ENCODE results near the gene DGKI. TPM values are rescaled to one million over a fixed set of nuclear protein-coding genes. Genes with fewer than 3 reads are reported as not detected.

The DGKI gene
- polyA plus RNA-seq, 3 donors from 2014 or later: not detected

- H3K4me1 Mint-ChIP-seq: no peaks in the 10 kb centered on the region
- H3K4me3 Mint-ChIP-seq: no peak overlapping the region
- no peak overlapping the region for H3K27ac Mint-ChIP-seq
- H3K27me3 Mint-ChIP-seq (ENCODE audit: low read depth in 3 of 3): peaks cover 0 to 5% (median 0%) of the 10 kb centered on the region in 3 donors
- no peak for DNase-seq
- H3K36me3 Mint-ChIP-seq: no peaks in the 10 kb centered on the region
- H3K9me3 Mint-ChIP-seq: peaks cover 8 to 30% (median 16%) of the 10 kb centered on the region in 6 donors
These were observed 508.9 kb downstream of the DGKI start for GRCh38 chr7:137337902-137338301.

- DNase-seq: no peak
- Mint-ChIP-seq H3K36me3 (no peaks in the 10 kb centered on the region), H3K27ac (no peak overlapping the region), H3K4me1 (no peaks in the 10 kb centered on the region), H3K4me3 (no peak overlapping the region), H3K9me3 (peaks cover 7 to 31% (median 15%) of the 10 kb centered on the region in 6 donors), H3K27me3 (ENCODE audit: low read depth in 3 of 3) (peaks cover 0 to 3% (median 0%) of the 10 kb centered on the region in 3 donors)
These were observed 511.0 kb downstream of the DGKI start for GRCh38 chr7:137335814-137336213.

GRCh38 chr7:137331378-137331777, 515.4 kb downstream of the DGKI start:
- Mint-ChIP-seq H3K27ac (no peak overlapping the region), H3K27me3 (ENCODE audit: low read depth in 3 of 3) (peaks cover 0 to 1% (median 0%) of the 10 kb centered on the region in 3 donors), H3K36me3 (no peaks in the 10 kb centered on the region), H3K4me3 (no peak overlapping the region), H3K4me1 (no peaks in the 10 kb centered on the region), H3K9me3 (peaks cover 4 to 32% (median 10%) of the 10 kb centered on the region in 6 donors)
- no peak for DNase-seq

Other genes with a start within 250 kb of the DGKI start
- gene CREB3L2, start 155.1 kb upstream of the DGKI start, polyA plus RNA-seq: 10 to 100 TPM; 10.8 to 21.6 (median 12.6) TPM
- gene AKR1D1, start 229.5 kb upstream of the DGKI start, polyA plus RNA-seq: not detected

All from immature natural killer cell (primary cell).